Pons (tissue), 1 donor: Measurements from ENCODE around the gene EXOC2.
"Not testable (repeated sequence)": the region's sequence is repeated elsewhere in the genome, so short reads cannot be mapped to it uniquely, and the experiment has no call there.

ENCODE experiments used
- DNase-seq: peaks from one replicate; pipeline ENCODE4 v3.0.0-alpha.2; 2016; ENCODE audit warnings: low spot score

Gene EXOC2

GRCh38 chr6:635233-635632 is 57.7 kb downstream of the EXOC2 start:
- no peak for DNase-seq

GRCh38 chr6:633611-634010 is 59.3 kb downstream of the EXOC2 start:
- DNase-seq, result no peak

- DNase-seq, result no peak
These were observed 64.2 kb downstream of the EXOC2 start for GRCh38 chr6:628766-629165.

GRCh38 chr6:626236-626635 is 66.7 kb downstream of the EXOC2 start:
- no peak for DNase-seq

- peak; percentile 30 for DNase-seq
These were observed 68.0 kb downstream of the EXOC2 start for GRCh38 chr6:624979-625378.

GRCh38 chr6:622462-622861 is 70.5 kb downstream of the EXOC2 start:
- no peak for DNase-seq

- no peak for DNase-seq
These were observed 71.0 kb downstream of the EXOC2 start for GRCh38 chr6:621931-622330.

GRCh38 chr6:620950-621349 is 72.0 kb downstream of the EXOC2 start:
- no peak for DNase-seq

GRCh38 chr6:620166-620565 is 72.8 kb downstream of the EXOC2 start:
- no peak for DNase-seq

GRCh38 chr6:617456-618100 is 75.4 kb downstream of the EXOC2 start:
- DNase-seq, result no peak

GRCh38 chr6:613981-614380 is 79.0 kb downstream of the EXOC2 start:
- no peak for DNase-seq

- DNase-seq, result no peak
These were observed 81.0 kb downstream of the EXOC2 start for GRCh38 chr6:611928-612327.

GRCh38 chr6:610882-611281 is 82.1 kb downstream of the EXOC2 start:
- no peak for DNase-seq

- DNase-seq, result no peak
These were observed 83.0 kb downstream of the EXOC2 start for GRCh38 chr6:609905-610304.

- DNase-seq, result no peak
These were observed 86.0 kb downstream of the EXOC2 start for GRCh38 chr6:606829-607379.

- not testable (repeated sequence) for DNase-seq
These were observed 87.0 kb downstream of the EXOC2 start for GRCh38 chr6:605895-606294.

- DNase-seq, result no peak
These were observed 88.4 kb downstream of the EXOC2 start for GRCh38 chr6:604579-604978.

- DNase-seq, result no peak
These were observed 89.7 kb downstream of the EXOC2 start for GRCh38 chr6:603265-603664.

GRCh38 chr6:599576-600448 is 93.1 kb downstream of the EXOC2 start:
- DNase-seq, result no peak

- no peak for DNase-seq
These were observed 99.1 kb downstream of the EXOC2 start for GRCh38 chr6:593907-594212.

- DNase-seq, result peak; percentile 64
These were observed 99.6 kb downstream of the EXOC2 start for GRCh38 chr6:593139-593906.

- DNase-seq, result no peak
These were observed 103.8 kb downstream of the EXOC2 start for GRCh38 chr6:589090-589489.

GRCh38 chr6:586553-586952 is 106.4 kb downstream of the EXOC2 start:
- DNase-seq, result no peak
